Sigmoid colon (tissue), 4 donors: ENCODE results near the gene PINK1.

ENCODE experiments used
- CTCF ChIP-seq, 4 experiments: fragments of 450-650 bp in 3 of 4; fragments of 200-600 bp in 1 of 4; IDR thresholded peaks; one replicate each; pipeline ENCODE4 v1.5.1; 2016 to 2019; ENCODE audit warnings: antibody characterized with exemption in 4 of 4, mild to moderate bottlenecking in 3 of 4, moderate library complexity in 2 of 4
- EP300 ChIP-seq, 4 donors: sonication (generic); formaldehyde crosslinking; IDR thresholded peaks; one replicate each; pipeline ENCODE4 v1.6.1; 2017; ENCODE audit warnings: antibody characterized with exemption in 4 of 4

GRCh38 chr1:20662110-20662475 is 28.8 kb downstream of the PINK1 start:
- TF ChIP-seq CTCF (IDR thresholded peaks at IDR 0.05) (no peak), EP300 (IDR thresholded peaks at IDR 0.05) (no peak)
